ENCODE measurements around the gene CCDC136. TPM values are rescaled to one million over a fixed set of nuclear protein-coding genes. Genes with fewer than 3 reads are reported as not detected.

Gene CCDC136
- total RNA-seq, 1 experiment from 2014 or later, result 31.1 TPM

- no peak overlapping the region for H4K8ac ChIP-seq (replicated peaks; ENCODE audit: insufficient read length, low read depth, low read length)
- H4K5ac ChIP-seq (ENCODE audit: insufficient read length, low read depth, low read length), result no peak overlapping the region
- no peak overlapping the region for H2BK15ac ChIP-seq (ENCODE audit: low read depth, low read length)
- peak overlapping the region; percentile 55 to 80; a peak in 3 of 5 replicates for H3K4me3 Mint-ChIP-seq
- WGBS (ENCODE audit: extremely low coverage, insufficient read length, low lambda C conversion rate), result no CpG with 5 or more reads among the region's 2 CpGs
- no peaks in the 10 kb centered on the region for H3K36me3 Mint-ChIP-seq (ENCODE audit: insufficient read depth in 1 of 3, low read depth in 3 of 3)
- H3K23me2 ChIP-seq (ENCODE audit: insufficient read length, low read depth, low read length, poor library complexity, severe bottlenecking), result peaks cover 22% of the 10 kb centered on the region
- H3K9me3 Mint-ChIP-seq, result no peaks in the 10 kb centered on the region
- no peak overlapping the region for H3K23ac ChIP-seq (ENCODE audit: insufficient read length, low read depth, low read length)
- H2BK20ac ChIP-seq (ENCODE audit: low read depth, low read length, poor library complexity, severe bottlenecking), result no peak overlapping the region
- no peak for DNase-seq
- no peak overlapping the region for H3K27ac ChIP-seq (ENCODE audit: insufficient read length, low read depth, low read length)
- no peaks in the 10 kb centered on the region for H3K9me3 ChIP-seq (ENCODE audit: control insufficient read depth, low read depth, low read length)
- H3K18ac ChIP-seq (ENCODE audit: insufficient read length, low read depth, low read length), result no peak overlapping the region
- peaks cover 31 to 49% of the 10 kb centered on the region in 2 experiments for H3K4me1 Mint-ChIP-seq
- no peak overlapping the region for H3K14ac ChIP-seq (ENCODE audit: insufficient read depth, low read length)
- H3K27me3 Mint-ChIP-seq (ENCODE audit: low read depth), result peaks cover 42% of the 10 kb centered on the region
- no peak overlapping the region for H2BK12ac ChIP-seq (ENCODE audit: insufficient read length, low read depth, low read length)
- H3K4me2 ChIP-seq (ENCODE audit: insufficient read depth, insufficient read length, low read length), result peak overlapping the region; percentile 80
- H3K27me3 ChIP-seq (ENCODE audit: insufficient read depth, low read length), result peaks cover 12% of the 10 kb centered on the region; the same call in 1 of the 2 replicates
- no peak overlapping the region for H3K56ac ChIP-seq (ENCODE audit: insufficient read length, low read depth, low read length)
- no peak overlapping the region for H3K27ac Mint-ChIP-seq
- H2BK120ac ChIP-seq (ENCODE audit: low read depth, low read length, poor library complexity, severe bottlenecking), result no peak overlapping the region
- no peak overlapping the region for H2AK5ac ChIP-seq (ENCODE audit: insufficient read length, low read length)
- H4K91ac ChIP-seq (ENCODE audit: insufficient read length, low read depth, low read length), result no peak overlapping the region
- no peak overlapping the region for H3K9ac ChIP-seq (ENCODE audit: extremely low read depth, insufficient read length, low read length)
- H2BK5ac ChIP-seq (ENCODE audit: insufficient read length, low read length), result no peak overlapping the region
- no peak overlapping the region for H3T11ph ChIP-seq (ENCODE audit: low read length)
- H3K79me2 ChIP-seq (ENCODE audit: insufficient read depth, low read length), result no peaks in the 10 kb centered on the region
- no peak overlapping the region for H3K4ac ChIP-seq (ENCODE audit: low read depth, low read length)
- TF ChIP-seq CTCF (conservative IDR thresholded peaks at IDR 0.05), result no peak
- H2AFZ ChIP-seq (ENCODE audit: low read length), result no peak overlapping the region
- peaks cover 5% of the 10 kb centered on the region; the same call in 1 of the 2 replicates for H3K4me1 ChIP-seq (ENCODE audit: insufficient read depth, low read length)
- H3K79me1 ChIP-seq (ENCODE audit: insufficient read depth, low read depth, low read length, poor library complexity, severe bottlenecking), result no peaks in the 10 kb centered on the region
- H4K20me1 ChIP-seq (ENCODE audit: control insufficient read depth, insufficient read depth, insufficient read length), result no peaks in the 10 kb centered on the region
Observed at GRCh38 chr7:128832880-128833147, 41.0 kb downstream of the CCDC136 start.
